HG03439 (cell line): ENCODE results near the gene IL17RE.
"Not testable (repeated sequence)": the region's sequence is repeated elsewhere in the genome, so short reads cannot be mapped to it uniquely, and the experiment has no call there.

ENCODE experiments used
- ATAC-seq: cut with Tn5 transposase; IDR thresholded peaks from one replicate; pipeline ENCODE4 v1.9.1; 2021; ENCODE audit warnings: mild to moderate bottlenecking, moderate library complexity; ENCODE audit not compliant: unreplicated experiment

Gene IL17RE

DNA sequence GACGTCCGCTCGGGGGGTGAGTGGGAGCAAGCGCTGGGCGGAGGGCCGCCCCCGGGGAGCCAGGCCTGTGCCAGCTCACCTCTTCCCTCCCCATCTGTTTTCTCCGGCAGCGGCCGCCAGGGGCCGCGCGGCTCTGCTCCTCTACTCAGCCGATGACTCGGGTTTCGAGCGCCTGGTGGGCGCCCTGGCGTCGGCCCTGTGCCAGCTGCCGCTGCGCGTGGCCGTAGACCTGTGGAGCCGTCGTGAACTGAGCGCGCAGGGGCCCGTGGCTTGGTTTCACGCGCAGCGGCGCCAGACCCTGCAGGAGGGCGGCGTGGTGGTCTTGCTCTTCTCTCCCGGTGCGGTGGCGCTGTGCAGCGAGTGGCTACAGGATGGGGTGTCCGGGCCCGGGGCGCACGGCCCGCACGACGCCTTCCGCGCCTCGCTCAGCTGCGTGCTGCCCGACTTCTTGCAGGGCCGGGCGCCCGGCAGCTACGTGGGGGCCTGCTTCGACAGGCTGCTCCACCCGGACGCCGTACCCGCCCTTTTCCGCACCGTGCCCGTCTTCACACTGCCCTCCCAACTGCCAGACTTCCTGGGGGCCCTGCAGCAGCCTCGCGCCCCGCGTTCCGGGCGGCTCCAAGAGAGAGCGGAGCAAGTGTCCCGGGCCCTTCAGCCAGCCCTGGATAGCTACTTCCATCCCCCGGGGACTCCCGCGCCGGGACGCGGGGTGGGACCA is 30.4 kb downstream of the IL17RE start:
- peak; percentile 56 for ATAC-seq

GRCh38 chr3:9933561-9934234 is 31.1 kb downstream of the IL17RE start, which contains the start of gene CRELD1:
Gene CRELD1, plus strand, starts transcription at chr3:9933834. Its CDS starts 605 bp downstream, at chr3:9934439.
- peak; percentile 88 for ATAC-seq

DNA sequence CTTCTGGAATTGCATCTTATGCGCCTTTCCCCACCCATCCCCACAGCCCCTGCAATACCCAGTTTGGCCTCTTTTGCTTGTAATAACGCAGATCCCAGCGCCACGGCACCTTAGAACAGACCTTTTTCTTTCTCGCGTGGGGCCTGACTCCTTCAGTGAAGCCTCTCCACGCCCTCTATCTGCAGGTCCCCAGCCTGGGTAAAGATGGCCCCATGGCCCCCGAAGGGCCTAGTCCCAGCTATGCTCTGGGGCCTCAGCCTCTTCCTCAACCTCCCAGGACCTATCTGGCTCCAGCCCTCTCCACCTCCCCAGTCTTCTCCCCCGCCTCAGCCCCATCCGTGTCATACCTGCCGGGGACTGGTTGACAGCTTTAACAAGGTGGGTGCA is 31.6 kb downstream of the IL17RE start:
- ATAC-seq, result no peak

DNA sequence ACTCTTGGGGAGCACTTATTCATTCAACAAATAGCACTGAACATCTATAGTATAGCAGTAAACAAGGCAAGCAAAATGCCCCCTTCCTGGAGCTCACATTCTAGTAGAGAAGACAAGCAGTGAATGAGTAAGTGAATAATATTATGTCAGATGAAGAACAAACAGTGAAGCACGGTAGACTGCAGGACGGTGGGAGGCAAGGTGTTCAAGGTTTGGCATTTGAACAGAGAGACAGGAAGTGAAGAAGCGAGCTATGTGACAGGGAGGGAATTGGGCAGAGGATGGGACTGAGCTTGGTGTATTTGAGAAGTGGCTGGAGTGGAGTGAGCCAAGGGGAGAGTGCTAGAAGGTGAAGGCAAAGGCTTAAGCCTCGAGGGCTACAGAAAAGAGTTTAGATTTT is 32.3 kb downstream of the IL17RE start:
- ATAC-seq, result no peak

- no peak for ATAC-seq
Measured at GRCh38 chr3:9935966-9936510, 33.4 kb downstream of the IL17RE start.

- ATAC-seq, result no peak
Measured at GRCh38 chr3:9937486-9938238, 35.0 kb downstream of the IL17RE start.

GRCh38 chr3:9938966-9939365 is 36.3 kb downstream of the IL17RE start:
- ATAC-seq, result no peak

- ATAC-seq, result not testable (repeated sequence)
Measured at GRCh38 chr3:9939906-9940305, 37.3 kb downstream of the IL17RE start.

GRCh38 chr3:9940746-9941145 is 38.1 kb downstream of the IL17RE start:
- no peak for ATAC-seq

GRCh38 chr3:9942164-9942563 is 39.5 kb downstream of the IL17RE start:
- no peak for ATAC-seq

- ATAC-seq, result no peak
Measured at GRCh38 chr3:9942934-9943690, 40.5 kb downstream of the IL17RE start.

DNA sequence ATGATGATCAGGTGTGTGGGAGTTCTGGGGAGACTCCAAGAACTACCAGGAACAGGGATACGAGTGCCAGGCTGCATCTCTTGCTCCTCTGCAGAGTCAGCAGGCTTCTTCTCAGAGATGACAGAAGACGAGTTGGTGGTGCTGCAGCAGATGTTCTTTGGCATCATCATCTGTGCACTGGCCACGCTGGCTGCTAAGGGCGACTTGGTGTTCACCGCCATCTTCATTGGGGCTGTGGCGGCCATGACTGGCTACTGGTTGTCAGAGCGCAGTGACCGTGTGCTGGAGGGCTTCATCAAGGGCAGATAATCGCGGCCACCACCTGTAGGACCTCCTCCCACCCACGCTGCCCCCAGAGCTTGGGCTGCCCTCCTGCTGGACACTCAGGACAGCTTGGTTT is 41.6 kb downstream of the IL17RE start:
- no peak for ATAC-seq

- no peak for ATAC-seq
Measured at GRCh38 chr3:9945358-9945757, 42.7 kb downstream of the IL17RE start.

- ATAC-seq, result no peak
Measured at GRCh38 chr3:9946112-9947024, 43.7 kb downstream of the IL17RE start.

GRCh38 chr3:9947025-9947995 is 44.7 kb downstream of the IL17RE start:
- ATAC-seq, result no peak

GRCh38 chr3:9948586-9948985 is 45.9 kb downstream of the IL17RE start:
- no peak for ATAC-seq

GRCh38 chr3:9949115-9949514 is 46.5 kb downstream of the IL17RE start:
- no peak for ATAC-seq

DNA sequence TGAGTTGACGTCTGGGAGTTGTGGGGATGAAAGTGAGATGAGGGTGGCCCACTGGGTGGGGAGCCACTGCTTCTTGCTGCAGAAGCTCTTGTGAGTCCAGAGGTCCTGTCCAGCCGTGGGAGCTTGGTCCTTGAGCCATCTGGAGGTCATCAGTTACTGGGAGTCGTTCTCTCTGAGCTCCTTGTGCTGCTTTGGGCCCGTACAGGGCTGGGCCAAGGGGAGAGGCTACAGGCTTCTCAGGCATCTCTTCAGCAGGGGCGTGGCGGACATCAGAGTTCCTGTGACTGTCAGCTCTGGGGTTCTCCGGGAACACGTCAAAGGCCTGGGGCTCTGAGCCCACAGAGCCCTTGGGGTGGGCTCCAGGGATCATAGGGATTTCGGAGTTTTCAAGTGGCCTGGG is 47.0 kb downstream of the IL17RE start:
- no peak for ATAC-seq

- no peak for ATAC-seq
Measured at GRCh38 chr3:9951126-9951525, 48.5 kb downstream of the IL17RE start.
